Ishikawa (cell line): ENCODE measurements around the gene ROS1.

Experiments
- CEBPB ChIP-seq: IDR thresholded peaks from 2 replicates; pipeline ENCODE4 v1.6.1; 2012
- CREB1 ChIP-seq: IDR thresholded peaks from 2 replicates; pipeline ENCODE4 v1.6.1; 2012; ENCODE audit warnings: low read depth
- EGR1 ChIP-seq: IDR thresholded peaks from 2 replicates; pipeline ENCODE4 v1.6.1; 2012
- EP300 ChIP-seq: IDR thresholded peaks from 2 replicates; pipeline ENCODE4 v1.6.1; 2012; ENCODE audit warnings: borderline replicate concordance
- FOXM1 ChIP-seq: IDR thresholded peaks from 2 replicates; pipeline ENCODE4 v1.6.1; 2012; ENCODE audit warnings: low read depth, borderline replicate concordance
- MAX ChIP-seq: IDR thresholded peaks from 2 replicates; pipeline ENCODE4 v1.6.1; 2012
- NFIC ChIP-seq: IDR thresholded peaks from 2 replicates; pipeline ENCODE4 v1.6.1; 2012
- RAD21 ChIP-seq: IDR thresholded peaks from 2 replicates; pipeline ENCODE4 v1.6.1; 2012; ENCODE audit warnings: low read depth
- TAF1 ChIP-seq: IDR thresholded peaks from 2 replicates; pipeline ENCODE4 v1.6.1; 2012; ENCODE audit warnings: low read depth, mild to moderate bottlenecking
- TCF12 ChIP-seq: IDR thresholded peaks from 2 replicates; pipeline ENCODE4 v1.6.1; 2012; ENCODE audit warnings: low read depth
- TEAD4 ChIP-seq: IDR thresholded peaks from 2 replicates; pipeline ENCODE4 v1.6.1; 2012
- USF1 ChIP-seq: IDR thresholded peaks from 2 replicates; pipeline ENCODE4 v1.6.1; 2012
- YY1 ChIP-seq: IDR thresholded peaks from 2 replicates; pipeline ENCODE4 v1.6.1; 2012; ENCODE audit warnings: low read depth
- ZBTB7A ChIP-seq: IDR thresholded peaks from 2 replicates; pipeline ENCODE4 v1.6.1; 2012; ENCODE audit warnings: low read depth
- TF ChIP-seq, protein P1 (sequence below): IDR thresholded peaks from 2 replicates; pipeline ENCODE4 v1.6.1; 2012; ENCODE audit warnings: low read depth, mild to moderate bottlenecking

Gene ROS1

GRCh38 chr6:117371492-117371891 lies 54.2 kb downstream of the ROS1 start:
- no peak for TF ChIP-seq ZBTB7A
- TF ChIP-seq TEAD4 = no peak
- no peak for TF ChIP-seq EGR1
- TF ChIP-seq USF1 = no peak
- no peak for TF ChIP-seq FOXM1

GRCh38 chr6:117359581-117359980 lies 66.2 kb downstream of the ROS1 start:
- TF ChIP-seq TAF1 (no peak), MAX (no peak), TEAD4 (no peak), CREB1 (no peak), ZBTB7A (no peak), EGR1 (no peak), FOXM1 (no peak), TCF12 (no peak), USF1 (no peak), NFIC (no peak)
- TF ChIP-seq, protein P1, sequence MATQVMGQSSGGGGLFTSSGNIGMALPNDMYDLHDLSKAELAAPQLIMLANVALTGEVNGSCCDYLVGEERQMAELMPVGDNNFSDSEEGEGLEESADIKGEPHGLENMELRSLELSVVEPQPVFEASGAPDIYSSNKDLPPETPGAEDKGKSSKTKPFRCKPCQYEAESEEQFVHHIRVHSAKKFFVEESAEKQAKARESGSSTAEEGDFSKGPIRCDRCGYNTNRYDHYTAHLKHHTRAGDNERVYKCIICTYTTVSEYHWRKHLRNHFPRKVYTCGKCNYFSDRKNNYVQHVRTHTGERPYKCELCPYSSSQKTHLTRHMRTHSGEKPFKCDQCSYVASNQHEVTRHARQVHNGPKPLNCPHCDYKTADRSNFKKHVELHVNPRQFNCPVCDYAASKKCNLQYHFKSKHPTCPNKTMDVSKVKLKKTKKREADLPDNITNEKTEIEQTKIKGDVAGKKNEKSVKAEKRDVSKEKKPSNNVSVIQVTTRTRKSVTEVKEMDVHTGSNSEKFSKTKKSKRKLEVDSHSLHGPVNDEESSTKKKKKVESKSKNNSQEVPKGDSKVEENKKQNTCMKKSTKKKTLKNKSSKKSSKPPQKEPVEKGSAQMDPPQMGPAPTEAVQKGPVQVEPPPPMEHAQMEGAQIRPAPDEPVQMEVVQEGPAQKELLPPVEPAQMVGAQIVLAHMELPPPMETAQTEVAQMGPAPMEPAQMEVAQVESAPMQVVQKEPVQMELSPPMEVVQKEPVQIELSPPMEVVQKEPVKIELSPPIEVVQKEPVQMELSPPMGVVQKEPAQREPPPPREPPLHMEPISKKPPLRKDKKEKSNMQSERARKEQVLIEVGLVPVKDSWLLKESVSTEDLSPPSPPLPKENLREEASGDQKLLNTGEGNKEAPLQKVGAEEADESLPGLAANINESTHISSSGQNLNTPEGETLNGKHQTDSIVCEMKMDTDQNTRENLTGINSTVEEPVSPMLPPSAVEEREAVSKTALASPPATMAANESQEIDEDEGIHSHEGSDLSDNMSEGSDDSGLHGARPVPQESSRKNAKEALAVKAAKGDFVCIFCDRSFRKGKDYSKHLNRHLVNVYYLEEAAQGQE = no peak

- no peak for TF ChIP-seq TCF12
These were observed 71.1 kb downstream of the ROS1 start for GRCh38 chr6:117354671-117355070.

GRCh38 chr6:117352466-117353081 lies 73.2 kb downstream of the ROS1 start:
- TF ChIP-seq RAD21 (peak; percentile 51), TEAD4 (no peak), MAX (no peak), NFIC (no peak), CEBPB (no peak), EP300 (no peak), USF1 (no peak)
- TF ChIP-seq, protein P1 = no peak

DNA sequence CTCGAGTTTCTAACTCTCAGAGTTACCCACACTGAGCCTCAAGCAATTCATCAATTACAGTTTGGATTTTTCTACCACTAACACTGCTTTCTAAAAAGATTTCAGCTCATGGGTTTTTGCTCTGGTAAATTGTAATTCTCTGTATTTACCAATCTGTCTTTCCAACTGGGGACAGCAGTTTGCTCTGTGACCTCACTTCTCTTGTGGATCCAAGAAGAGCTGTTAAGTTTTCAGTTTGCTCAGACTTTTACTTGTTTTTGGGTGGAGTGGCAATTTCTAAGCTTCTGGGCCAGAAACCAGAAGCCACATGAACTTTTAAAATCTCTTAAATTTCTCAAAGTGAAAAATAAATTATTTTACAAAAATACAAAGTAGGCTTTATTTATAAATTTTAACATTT lies 74.2 kb downstream of the ROS1 start:
- TF ChIP-seq CEBPB = no peak
- no peak for TF ChIP-seq TCF12
- TF ChIP-seq YY1 = no peak
- TF ChIP-seq MAX = no peak
- TF ChIP-seq TAF1 = no peak
- no peak for TF ChIP-seq TEAD4
- TF ChIP-seq USF1 = no peak
- no peak for TF ChIP-seq CREB1
- TF ChIP-seq EGR1 = no peak
- no peak for TF ChIP-seq EP300
- no peak for TF ChIP-seq ZBTB7A
- no peak for TF ChIP-seq RAD21
- TF ChIP-seq NFIC = no peak
- TF ChIP-seq, protein P1 = no peak
